Activated T-helper 1 cell treated with anti-CD3 and anti-CD28 coated beads, Interleukin-12 subunit alpha, Interleukin-12 subunit beta, Interleukin-2, Interleukin-4 antibody, amounts not matched to agents 30 ng/mL and 10 ng/mL and 1 ng/mL, durations not matched to agents 14 hours and 24 hours and 36 hours (primary cell): ENCODE data around the gene MKX. TPM values are rescaled to one million over a fixed set of nuclear protein-coding genes. Genes with fewer than 3 reads are reported as not detected.

Source experiments
- DNase-seq: peaks from one replicate; pipeline ENCODE4 v3.0.0; 2021; ENCODE audit warnings: low spot score
- H3K27ac Mint-ChIP-seq: one replicate; pipeline ENCODE4 v1.8.0; 2021; ENCODE audit warnings: mild to moderate bottlenecking, mixed read lengths
- H3K27me3 Mint-ChIP-seq: one replicate; pipeline ENCODE4 v1.8.0; 2022; ENCODE audit warnings: mild to moderate bottlenecking, moderate library complexity, mixed read lengths; ENCODE audit not compliant: insufficient read depth
- H3K36me3 Mint-ChIP-seq: one replicate; pipeline ENCODE4 v1.8.0; 2021; ENCODE audit warnings: low read depth, mixed read lengths
- H3K4me1 Mint-ChIP-seq: one replicate; pipeline ENCODE4 v1.8.0; 2021; ENCODE audit warnings: low read depth, mixed read lengths
- H3K4me3 Mint-ChIP-seq: one replicate; pipeline ENCODE4 v1.8.0; 2021; ENCODE audit warnings: mild to moderate bottlenecking, moderate library complexity, mixed read lengths
- H3K9me3 Mint-ChIP-seq: one replicate; pipeline ENCODE4 v1.8.0; 2021; ENCODE audit warnings: mixed read lengths
- intact Hi-C: fragments of 100-400 bp; cut with micrococcal nuclease; formaldehyde crosslinking; loops from one replicate; pipeline ENCODE4 v1.15.1; 2024
- total RNA-seq: library from RNA; stranded (reverse); gene quantifications from 2 replicates; pipeline ENCODE4 v1.2.3, GENCODE V29; 2022

The MKX gene
- total RNA-seq, 1 donor from 2014 or later: not detected

- DNase-seq: no peak
These were observed 118.7 kb downstream of the MKX start for GRCh38 chr10:27626890-27627289.

DNA sequence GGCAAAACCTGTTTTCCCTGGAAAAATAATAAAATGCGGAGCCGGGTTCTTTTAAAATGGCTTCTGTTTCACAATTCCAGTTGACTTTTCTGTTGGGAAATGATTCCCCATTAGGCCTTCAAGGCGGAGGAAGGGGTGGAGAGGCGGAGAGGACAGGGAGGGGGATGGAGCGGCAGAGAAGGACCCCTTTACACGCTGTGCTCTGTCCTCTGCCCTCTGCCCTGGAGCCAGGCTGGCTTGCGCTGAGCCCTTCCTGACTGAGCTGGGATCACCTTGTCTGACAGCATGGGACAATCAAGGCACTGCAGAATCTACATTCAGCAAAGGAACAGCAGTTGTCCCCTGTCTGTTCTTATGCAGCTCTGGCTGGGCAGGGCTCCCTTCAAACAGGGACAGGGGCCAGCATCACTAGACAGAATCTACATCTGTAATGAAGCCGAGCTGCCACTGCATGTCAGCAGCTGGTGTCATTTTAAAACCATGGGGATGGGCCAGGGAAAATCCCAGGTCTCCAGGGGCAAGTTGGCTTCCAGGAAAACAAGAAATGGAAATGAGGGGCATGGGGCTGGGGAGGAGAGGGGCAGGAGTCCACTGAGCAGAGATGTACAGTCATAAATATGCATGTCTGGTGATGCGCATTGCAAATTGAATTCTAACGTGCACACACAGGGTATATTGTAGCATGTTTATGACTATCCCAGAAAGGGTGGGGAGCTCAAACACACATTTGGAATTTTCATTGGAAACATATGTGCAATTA is 120.0 kb downstream of the MKX start:
- no peaks in the 10 kb centered on the region for H3K9me3 Mint-ChIP-seq
- H3K27me3 Mint-ChIP-seq: peaks cover 9% of the 10 kb centered on the region
- no peak for DNase-seq
- no peak overlapping the region for H3K4me3 Mint-ChIP-seq
- H3K4me1 Mint-ChIP-seq: no peaks in the 10 kb centered on the region
- no peaks in the 10 kb centered on the region for H3K36me3 Mint-ChIP-seq
- intact Hi-C loops: no loop called here
- H3K27ac Mint-ChIP-seq: no peak overlapping the region

More at GRCh38 chr10:27626890-27627289, 118.7 kb downstream of the MKX start:
- intact Hi-C loops: no loop called here
- H3K9me3 Mint-ChIP-seq: no peaks in the 10 kb centered on the region
- peaks cover 14% of the 10 kb centered on the region for H3K27me3 Mint-ChIP-seq
- H3K36me3 Mint-ChIP-seq: no peaks in the 10 kb centered on the region
- no peaks in the 10 kb centered on the region for H3K4me1 Mint-ChIP-seq
- H3K4me3 Mint-ChIP-seq: no peak overlapping the region
- no peak overlapping the region for H3K27ac Mint-ChIP-seq

DNA sequence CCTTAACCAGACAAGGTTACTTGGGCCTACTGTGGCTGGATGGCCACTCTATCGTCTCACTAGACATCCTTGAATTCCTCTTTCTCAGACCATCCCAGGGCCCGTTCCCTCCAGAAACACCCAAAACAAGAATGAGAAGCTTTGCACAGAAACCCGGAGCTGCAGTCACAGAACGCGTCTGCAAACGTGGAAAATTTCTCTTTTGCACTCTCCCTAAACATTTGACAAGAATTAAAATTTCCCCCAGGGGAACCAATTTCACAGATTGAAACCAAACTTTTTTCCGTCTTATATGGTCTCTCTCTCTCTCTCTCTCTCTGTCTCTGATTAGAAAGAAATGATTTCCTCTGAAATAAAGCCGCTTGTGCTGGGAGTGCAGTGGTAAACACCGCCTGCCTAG is 120.7 kb downstream of the MKX start:
- intact Hi-C loops: no loop called here
- Mint-ChIP-seq H3K4me1 (no peaks in the 10 kb centered on the region), H3K4me3 (no peak overlapping the region), H3K9me3 (no peaks in the 10 kb centered on the region), H3K27ac (no peak overlapping the region), H3K36me3 (no peaks in the 10 kb centered on the region), H3K27me3 (peaks cover 5% of the 10 kb centered on the region)
- no peak for DNase-seq

Other genes starting within 250 kb of the MKX start
- gene RAB18, start 241.5 kb downstream of the MKX start, total RNA-seq: 61.6 and 63.7 TPM in 2 replicates